Adipose tissue (tissue), 3 donors: ENCODE data around the gene ACSBG1. TPM values are rescaled to one million over a fixed set of nuclear protein-coding genes. Genes with fewer than 3 reads are reported as not detected.
"Not testable (repeated sequence)": the region's sequence is repeated elsewhere in the genome, so short reads cannot be mapped to it uniquely, and the experiment has no call there.

Experiments used
- H3K27ac ChIP-seq: one replicate; pipeline ENCODE4 v1.5.1; 2013; ENCODE audit warnings: low read depth, low read length
- WGBS, 3 donors: extraction: QIAGEN DNeasy Blood & Tissue Kit; methylation state at CpG; one replicate each; pipeline ENCODE4 v1.1.7; 2013; 5-methylcytosine and 5-hydroxymethylcytosine counted together
- polyA plus RNA-seq, 3 donors: library from polyadenylated mRNA; stranded (reverse); fragments of 200-250 nt; gene quantifications; one replicate each; pipeline ENCODE4 v1.2.3, GENCODE V29; 2013
- donor health status: healthy with polysubstance abuse.
- donor health status: Bipolar disorder and iron deficiency.
- donor health status: healthy.

Gene ACSBG1
- polyA plus RNA-seq, 3 donors: 0.09 to 0.27 (median 0.11) TPM

GRCh38 chr15:78257681-78258080, 23.3 kb upstream of the ACSBG1 start:
- 81 to 90% (median 85%) methylated on average over 3 of the region's 3 CpGs for WGBS, 3 donors

GRCh38 chr15:78256044-78256437, 21.7 kb upstream of the ACSBG1 start:
- WGBS, 3 donors: 82 to 85% (median 83%) methylated on average over 3 of the region's 3 CpGs
- H3K27ac ChIP-seq: no peak overlapping the region

More at GRCh38 chr15:78257681-78258080, 23.3 kb upstream of the ACSBG1 start:
- H3K27ac ChIP-seq: no peak overlapping the region

- 81 to 96% (median 88%) methylated on average over 1 of the region's 1 CpG for WGBS, 3 donors
- no peak overlapping the region for H3K27ac ChIP-seq
Measured at GRCh38 chr15:78255421-78256043, 21.2 kb upstream of the ACSBG1 start.

- H3K27ac ChIP-seq: no peak overlapping the region
- 71 to 86% (median 84%) methylated on average over 9 of the region's 9 CpGs for WGBS, 3 donors
Measured at GRCh38 chr15:78251136-78251535, 16.8 kb upstream of the ACSBG1 start.

GRCh38 chr15:78249131-78249530, 14.8 kb upstream of the ACSBG1 start:
- 81 to 86% (median 84%) methylated on average over 5 of the region's 5 CpGs for WGBS, 3 donors
- H3K27ac ChIP-seq: no peak overlapping the region

GRCh38 chr15:78247911-78248310, 13.5 kb upstream of the ACSBG1 start:
- no peak overlapping the region for H3K27ac ChIP-seq
- WGBS, 3 donors: 33 to 76% (median 71%) methylated on average over 1 of the region's 1 CpG

- WGBS, 3 donors: 96 to 98% (median 97%) methylated on average over 26 to 34 of the region's 39 CpGs
- H3K27ac ChIP-seq: not testable (repeated sequence)
Measured at GRCh38 chr15:78245976-78246620, 11.7 kb upstream of the ACSBG1 start.

- 68 to 86% (median 78%) methylated on average over 13 of the region's 14 CpGs for WGBS, 3 donors
Measured at GRCh38 chr15:78245392-78245791, 11.0 kb upstream of the ACSBG1 start.

GRCh38 chr15:78244893-78245292, 10.5 kb upstream of the ACSBG1 start:
- 56 to 73% (median 62%) methylated on average over 7 of the region's 7 CpGs for whole genome bisulfite sequencing, 3 donors
- no peak overlapping the region for H3K27ac ChIP-seq

More at GRCh38 chr15:78245392-78245791, 11.0 kb upstream of the ACSBG1 start:
- H3K27ac ChIP-seq: not testable (repeated sequence)

GRCh38 chr15:78244101-78244500, 9.7 kb upstream of the ACSBG1 start:
- H3K27ac ChIP-seq: no peak overlapping the region
- WGBS, 3 donors: 72 to 92% (median 91%) methylated on average over 6 of the region's 6 CpGs

GRCh38 chr15:78243491-78243941, 9.2 kb upstream of the ACSBG1 start:
- WGBS, 3 donors: 26 to 66% (median 37%) methylated on average over 6 of the region's 6 CpGs
- H3K27ac ChIP-seq: no peak overlapping the region

- 56 to 80% (median 78%) methylated on average over 6 of the region's 6 CpGs for WGBS, 3 donors
- no peak overlapping the region for H3K27ac ChIP-seq
Measured at GRCh38 chr15:78243058-78243457, 8.7 kb upstream of the ACSBG1 start.

- no peak overlapping the region for H3K27ac ChIP-seq
- WGBS, 3 donors: 67 to 83% (median 73%) methylated on average over 4 to 5 of the region's 5 CpGs
Measured at GRCh38 chr15:78242128-78242527, 7.8 kb upstream of the ACSBG1 start.

GRCh38 chr15:78241017-78241416, 6.7 kb upstream of the ACSBG1 start:
- 7 to 14% (median 12%) methylated on average over 12 of the region's 12 CpGs for WGBS, 3 donors

GRCh38 chr15:78239811-78240210, 5.4 kb upstream of the ACSBG1 start:
- 80 to 93% (median 90%) methylated on average over 5 of the region's 5 CpGs for WGBS, 3 donors
- no peak overlapping the region for H3K27ac ChIP-seq

More at GRCh38 chr15:78241017-78241416, 6.7 kb upstream of the ACSBG1 start:
- no peak overlapping the region for H3K27ac ChIP-seq

- WGBS, 3 donors: 76 to 86% (median 84%) methylated on average over 6 of the region's 6 CpGs
- no peak overlapping the region for H3K27ac ChIP-seq
Measured at GRCh38 chr15:78237146-78237545, 2.8 kb upstream of the ACSBG1 start.

- WGBS, 3 donors: 85 to 98% (median 87%) methylated on average over 6 of the region's 6 CpGs
- no peak overlapping the region for H3K27ac ChIP-seq
Measured at GRCh38 chr15:78236491-78236890, 2.1 kb upstream of the ACSBG1 start.

GRCh38 chr15:78233496-78233895, 869 bp downstream of the ACSBG1 start:
- WGBS, 3 donors: 71 to 75% (median 73%) methylated on average over 11 of the region's 11 CpGs
- H3K27ac ChIP-seq: no peak overlapping the region

- 78 to 82% (median 80%) methylated on average over 5 of the region's 5 CpGs for WGBS, 3 donors
- H3K27ac ChIP-seq: no peak overlapping the region
Measured at GRCh38 chr15:78232951-78233350, 1.4 kb downstream of the ACSBG1 start.
